ENCODE measurements around the gene STARD5.
A peak's percentile ranks its signal among the peaks of the same experiment; 100 is the strongest.

Gene STARD5

GRCh38 chr15:81281766-81282605, 42.0 kb downstream of the STARD5 start:
- H3K4me3 ChIP-seq (ENCODE audit: low read length), result no peak overlapping the region
- TF ChIP-seq CTCF (IDR thresholded peaks at IDR 0.05; ENCODE audit: insufficient read depth, low read depth, low read length, missing control alignments), result no peak
- DNase-seq (ENCODE audit: low read depth), result peak; percentile 55

GRCh38 chr15:81281456-81281735, 42.5 kb downstream of the STARD5 start:
- no peak for TF ChIP-seq CTCF (IDR thresholded peaks at IDR 0.05; ENCODE audit: insufficient read depth, low read depth, low read length, missing control alignments)
- no peak overlapping the region for H3K4me3 ChIP-seq (ENCODE audit: low read length)
- no peak for DNase-seq (ENCODE audit: low read depth)

- TF ChIP-seq CTCF (IDR thresholded peaks at IDR 0.05; ENCODE audit: insufficient read depth, low read depth, low read length, missing control alignments), result no peak
- H3K4me3 ChIP-seq (ENCODE audit: low read length), result no peak overlapping the region
- DNase-seq (ENCODE audit: low read depth), result peak; percentile 54
These were observed 43.1 kb downstream of the STARD5 start for GRCh38 chr15:81280696-81281455.

GRCh38 chr15:81279621-81280485, 44.1 kb downstream of the STARD5 start:
- no peak for DNase-seq (ENCODE audit: low read depth)
- TF ChIP-seq CTCF (IDR thresholded peaks at IDR 0.05; ENCODE audit: insufficient read depth, low read depth, low read length, missing control alignments), result no peak
- H3K4me3 ChIP-seq (ENCODE audit: low read length), result no peak overlapping the region

GRCh38 chr15:81278306-81279029, 45.5 kb downstream of the STARD5 start:
- TF ChIP-seq CTCF (IDR thresholded peaks at IDR 0.05; ENCODE audit: insufficient read depth, low read depth, low read length, missing control alignments), result no peak
- no peak overlapping the region for H3K4me3 ChIP-seq (ENCODE audit: low read length)
- DNase-seq (ENCODE audit: low read depth), result no peak

DNA sequence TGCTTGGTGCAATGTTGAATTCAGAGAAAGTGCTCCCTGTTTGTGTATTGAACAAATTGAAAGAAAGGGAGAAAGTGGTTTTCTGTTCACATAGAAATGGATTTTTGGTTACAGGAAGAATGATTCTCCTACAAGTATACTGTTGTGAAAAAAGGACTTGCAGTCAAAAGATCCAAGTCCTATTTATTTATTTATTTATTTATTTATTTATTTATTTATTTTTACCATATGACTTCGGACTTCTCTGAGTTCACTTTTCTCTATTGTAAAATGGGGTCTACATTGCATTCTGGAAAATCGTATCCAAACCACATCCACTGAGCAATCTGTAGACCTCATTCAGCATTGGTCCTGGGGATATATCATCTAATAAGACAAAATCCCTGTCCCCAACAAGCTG, 46.1 kb downstream of the STARD5 start:
- no peak for TF ChIP-seq CTCF (IDR thresholded peaks at IDR 0.05; ENCODE audit: insufficient read depth, low read depth, low read length, missing control alignments)
- no peak overlapping the region for H3K4me3 ChIP-seq (ENCODE audit: low read length)
- DNase-seq (ENCODE audit: low read depth), result no peak
